HG03575 (cell line): Measurements from ENCODE around the gene NFATC3.
"Not testable (repeated sequence)": the region's sequence is repeated elsewhere in the genome, so short reads cannot be mapped to it uniquely, and the experiment has no call there.

Experiments
- ATAC-seq: cut with Tn5 transposase; IDR thresholded peaks from one replicate; pipeline ENCODE4 v1.9.1; 2021; ENCODE audit not compliant: unreplicated experiment, insufficient number of reproducible peaks, low FRiP score; ENCODE audit errors: extremely low read depth

Gene NFATC3

DNA sequence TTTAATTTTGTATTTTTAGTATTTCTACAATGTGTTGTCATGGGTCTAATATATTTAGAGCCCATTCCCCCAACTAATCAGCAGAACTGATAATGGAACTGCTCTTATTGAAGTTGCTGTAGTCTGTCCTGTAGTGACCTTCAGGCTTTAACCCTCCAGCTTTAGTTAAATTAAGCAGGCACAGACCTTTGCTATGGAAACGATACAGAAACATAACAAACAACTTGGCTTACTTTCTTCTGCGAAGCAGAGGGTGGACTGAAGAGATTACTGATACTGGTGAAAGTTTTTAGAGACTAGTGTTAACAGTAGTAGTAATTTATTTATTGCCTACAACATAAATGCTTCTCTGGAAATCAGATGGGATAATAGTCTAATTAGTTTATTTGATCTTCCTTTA, 61.4 kb downstream of the NFATC3 start:
- no peak for ATAC-seq

DNA sequence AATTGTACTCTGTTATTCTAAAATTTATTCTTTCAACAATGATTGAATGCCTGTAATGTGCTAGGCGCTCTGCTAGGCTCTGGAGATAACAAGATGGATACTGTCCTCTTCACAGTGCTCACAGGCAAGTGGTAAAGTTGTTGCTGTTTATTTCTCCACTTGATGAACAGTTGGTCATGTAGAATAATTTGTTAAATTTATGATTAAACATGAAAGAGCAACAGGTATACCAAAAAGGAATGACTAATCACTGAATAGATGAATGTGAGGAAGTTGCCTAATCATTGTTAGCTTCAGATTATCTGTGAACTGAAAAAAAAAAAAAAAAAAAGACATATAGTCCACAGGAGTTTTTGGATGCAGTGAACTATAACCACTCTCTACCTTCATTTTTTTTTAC, 62.3 kb downstream of the NFATC3 start:
- no peak for ATAC-seq

DNA sequence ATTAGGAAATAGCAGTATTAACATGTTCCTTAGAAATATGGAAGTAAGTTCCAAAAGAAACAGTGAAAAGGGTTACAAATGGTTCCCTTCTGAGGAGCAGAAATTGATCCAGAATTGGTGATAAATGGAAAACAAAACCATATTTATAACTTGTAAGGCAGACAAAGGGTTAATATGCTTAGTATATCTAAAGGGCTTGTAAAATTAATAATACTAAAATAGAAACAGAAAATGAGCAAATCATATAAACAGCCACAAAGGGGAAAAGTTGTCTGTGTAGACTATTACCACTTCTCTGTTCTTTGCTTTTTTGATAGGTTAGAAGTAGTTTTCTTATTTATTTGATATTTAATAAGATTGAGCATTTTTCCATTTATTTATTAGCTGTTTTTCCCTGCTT, 64.4 kb downstream of the NFATC3 start:
- no peak for ATAC-seq

DNA sequence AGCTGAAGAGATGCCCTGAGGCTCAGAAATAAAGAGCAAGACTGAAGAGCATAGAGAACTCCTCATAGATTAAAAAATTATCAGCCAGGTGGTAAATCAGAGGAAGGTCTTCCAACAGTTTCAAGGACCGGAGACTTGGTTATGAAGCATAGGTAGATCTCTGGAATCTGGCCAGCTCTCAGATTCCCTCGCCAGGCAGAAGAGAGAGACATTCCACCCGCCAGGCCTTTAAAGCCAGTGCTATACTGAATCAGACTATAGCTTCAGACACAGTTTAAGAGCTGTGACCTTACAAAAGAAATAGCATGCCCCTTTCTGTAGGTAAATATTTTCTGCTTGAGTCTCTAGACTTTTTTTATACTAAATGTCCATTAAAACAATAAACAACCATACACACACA, 70.3 kb downstream of the NFATC3 start:
- ATAC-seq = no peak

DNA sequence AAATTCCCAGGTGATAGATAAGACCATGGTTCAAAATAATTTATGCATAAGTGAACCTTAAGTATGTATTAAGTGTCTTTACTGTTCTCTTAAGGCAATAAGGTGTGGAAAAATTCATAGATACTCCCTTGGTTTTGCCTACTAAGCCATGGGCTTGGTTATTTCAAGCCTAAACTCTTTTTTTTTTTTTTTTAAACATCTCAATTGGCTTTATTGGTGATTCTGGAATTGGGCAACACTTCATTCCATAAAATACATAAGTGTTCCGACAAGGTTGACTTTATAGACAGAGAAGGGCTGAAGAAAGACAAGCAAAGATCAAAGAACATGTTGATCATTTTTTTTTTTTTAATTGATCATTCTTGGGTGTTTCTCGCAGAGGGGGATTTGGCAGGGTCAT, 77.2 kb downstream of the NFATC3 start:
- ATAC-seq = no peak

DNA sequence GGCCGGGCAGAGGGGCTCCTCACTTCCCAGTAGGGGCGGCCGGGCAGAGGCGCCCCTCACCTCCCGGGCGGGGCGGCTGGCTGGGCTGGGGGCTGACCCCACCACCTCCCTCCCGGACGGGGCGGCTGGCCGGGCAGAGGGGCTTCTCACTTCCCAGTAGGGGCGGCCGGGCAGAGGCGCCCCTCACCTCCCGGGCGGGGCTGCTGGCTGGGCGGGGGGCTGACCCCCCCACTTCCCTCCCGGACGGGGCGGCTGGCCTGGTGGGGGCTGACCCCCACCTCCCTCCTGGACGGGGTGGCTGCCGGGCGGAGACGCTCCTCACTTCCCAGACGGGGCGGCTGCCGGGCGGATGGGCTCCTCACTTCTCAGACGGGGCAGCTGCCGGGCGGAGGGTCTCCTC, 78.1 kb downstream of the NFATC3 start:
- ATAC-seq = not testable (repeated sequence)

DNA sequence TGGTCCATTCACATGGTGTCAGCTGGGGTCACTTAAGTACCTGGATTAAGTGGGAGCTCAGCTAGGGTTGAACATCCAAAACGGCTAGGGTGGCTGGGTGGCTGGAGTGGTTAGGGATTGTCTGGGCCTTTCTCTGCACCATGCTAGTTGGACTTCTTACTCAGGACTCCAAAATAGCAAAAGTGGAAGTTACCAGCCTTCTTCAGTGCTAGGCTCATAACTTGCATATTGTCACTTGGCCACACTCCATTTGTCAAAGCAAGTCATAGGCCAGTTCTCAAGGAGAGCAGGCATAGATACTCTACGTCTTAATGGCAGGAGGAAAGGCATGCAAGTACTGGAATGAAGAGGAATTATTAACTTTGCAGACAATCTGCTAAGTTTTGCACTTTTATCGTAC, 81.1 kb downstream of the NFATC3 start:
- no peak for ATAC-seq

DNA sequence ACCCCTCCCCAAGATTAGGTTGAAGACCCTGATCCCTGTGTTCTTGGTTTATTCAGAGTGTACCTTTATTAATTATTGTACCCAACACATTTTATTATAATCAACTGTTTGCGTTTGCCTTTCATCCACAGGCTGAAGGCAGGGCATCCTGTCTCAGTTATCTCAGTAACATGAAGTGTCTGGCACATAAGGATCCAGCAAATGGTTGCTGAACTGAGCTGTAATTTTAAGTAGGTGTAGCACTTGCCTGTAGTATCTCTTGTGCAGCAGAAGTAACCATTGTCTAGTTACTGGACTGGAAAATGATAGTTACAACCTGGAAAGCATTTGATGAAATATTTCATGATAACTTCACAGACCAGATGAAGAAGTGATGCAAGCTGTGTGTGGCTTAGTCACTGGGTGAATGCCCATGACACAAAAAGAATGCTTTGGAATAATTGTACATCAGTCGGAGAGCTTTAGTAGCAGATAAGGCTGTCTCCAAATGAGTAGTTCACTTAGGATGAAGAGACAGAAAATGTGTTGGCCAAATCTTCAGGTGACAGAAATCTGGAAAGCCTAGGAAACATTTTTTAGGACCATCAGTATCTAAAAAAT, 94.1 kb downstream of the NFATC3 start:
- ATAC-seq = no peak

DNA sequence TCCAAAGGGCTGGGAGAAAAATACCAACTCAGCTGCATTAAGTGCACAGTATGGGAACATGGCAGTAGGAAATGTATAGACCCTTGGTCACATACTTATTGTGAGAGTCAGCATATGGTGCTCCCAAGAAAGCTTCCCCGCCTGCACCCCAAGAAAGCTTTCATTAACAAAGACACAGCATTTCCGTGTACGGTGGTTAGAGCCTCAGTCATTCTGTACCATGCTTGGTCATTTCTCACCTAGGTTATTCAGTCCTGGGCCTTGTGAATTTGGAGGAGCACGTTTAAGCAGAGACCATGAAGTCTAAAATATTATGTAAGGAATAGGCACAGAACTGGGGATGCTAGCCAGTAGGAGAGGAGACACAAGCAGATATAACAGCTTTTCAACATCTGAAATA, 94.7 kb downstream of the NFATC3 start:
- ATAC-seq = no peak

DNA sequence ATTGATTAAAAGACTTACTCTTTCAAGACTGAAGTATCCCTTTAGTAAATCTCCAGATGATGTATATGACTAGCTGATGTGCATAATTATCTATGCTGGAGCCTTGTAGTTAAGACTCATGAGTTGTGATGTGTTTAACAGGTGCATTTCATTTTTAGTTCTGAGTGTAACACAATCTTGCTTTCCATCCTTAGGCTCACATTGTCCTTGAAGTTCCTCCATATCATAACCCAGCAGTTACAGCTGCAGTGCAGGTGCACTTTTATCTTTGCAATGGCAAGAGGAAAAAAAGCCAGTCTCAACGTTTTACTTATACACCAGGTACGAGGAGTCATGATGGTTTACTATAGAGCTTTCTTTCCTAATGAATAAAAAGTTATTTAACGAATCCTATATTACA, 97.9 kb downstream of the NFATC3 start:
- no peak for ATAC-seq

DNA sequence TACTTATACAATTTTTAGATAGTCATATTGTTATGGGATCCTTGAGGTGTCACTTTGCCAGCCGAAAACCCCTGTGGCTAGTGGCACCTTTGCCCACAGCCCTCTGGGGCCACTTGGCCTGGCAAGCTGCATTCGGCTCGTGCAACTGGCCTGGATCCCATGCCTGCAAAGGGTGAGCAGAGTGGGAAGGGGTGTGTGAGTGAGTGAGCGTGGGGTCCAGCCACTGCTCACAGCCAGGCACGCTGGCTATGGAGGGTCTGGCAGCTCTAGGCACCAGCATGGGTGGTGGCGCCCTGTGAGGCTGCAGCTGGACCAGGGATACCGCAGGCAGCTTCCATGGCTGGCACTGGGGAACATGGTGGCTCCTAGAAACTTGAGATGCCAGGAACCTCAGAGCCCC, 101.7 kb downstream of the NFATC3 start:
- ATAC-seq = no peak

DNA sequence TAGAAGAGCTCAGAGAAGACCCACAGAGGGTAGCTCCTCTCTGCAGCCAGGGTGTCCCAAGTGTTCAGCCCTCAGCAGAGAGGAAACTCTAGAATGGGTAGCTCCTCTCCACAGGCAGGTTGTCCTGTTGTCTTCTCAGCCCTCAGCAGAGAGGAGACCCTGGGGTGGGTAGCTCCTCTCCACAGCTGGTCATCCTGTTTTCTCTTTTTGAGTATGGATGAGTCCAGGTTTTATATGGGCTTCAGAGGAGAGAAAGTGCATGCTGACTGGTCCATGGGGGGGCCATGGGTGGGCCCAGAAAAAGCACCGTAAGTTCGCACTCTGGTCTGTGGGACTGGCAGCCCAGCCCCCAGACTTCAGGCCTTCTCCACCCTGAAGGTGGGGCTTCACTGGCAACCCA, 102.3 kb downstream of the NFATC3 start:
- no peak for ATAC-seq

DNA sequence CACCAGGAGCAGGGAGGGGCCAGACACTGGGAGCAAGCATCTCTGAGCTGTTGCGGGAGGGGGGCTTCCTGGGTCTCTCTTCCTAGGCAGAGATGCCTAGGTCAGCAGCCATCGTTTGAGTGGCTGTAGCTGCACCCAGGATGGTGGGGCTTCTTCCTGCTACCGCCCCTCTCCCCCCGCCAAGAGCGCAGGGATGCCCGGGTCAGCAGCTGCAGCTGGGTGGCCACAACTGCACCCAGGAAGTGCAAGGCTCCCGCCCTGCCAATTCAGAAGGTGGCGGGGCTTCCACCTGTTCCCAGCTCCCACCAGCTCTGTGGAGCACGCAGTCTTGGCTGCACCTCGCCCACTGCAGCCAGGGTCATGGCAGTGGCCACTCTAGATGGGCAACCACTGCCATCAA, 103.0 kb downstream of the NFATC3 start:
- no peak for ATAC-seq

DNA sequence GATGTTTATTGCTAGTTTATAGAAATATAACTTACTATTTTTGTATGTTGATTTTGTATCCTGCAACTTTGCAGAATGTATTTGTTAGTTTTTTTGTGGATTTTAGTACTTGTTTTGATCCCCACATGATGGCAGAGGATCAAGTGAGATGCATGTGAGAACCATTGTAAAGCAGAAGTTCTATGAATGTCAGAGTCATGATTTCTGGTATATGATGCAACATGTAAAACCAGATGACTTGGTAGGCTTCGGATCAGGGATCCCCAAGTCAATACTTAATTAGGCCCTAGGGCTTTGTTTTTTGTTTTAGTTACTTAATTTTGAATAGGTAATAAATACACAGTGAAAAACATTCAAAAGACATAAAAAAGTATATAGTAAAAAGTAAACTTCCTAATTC, 104.9 kb downstream of the NFATC3 start:
- ATAC-seq = no peak

DNA sequence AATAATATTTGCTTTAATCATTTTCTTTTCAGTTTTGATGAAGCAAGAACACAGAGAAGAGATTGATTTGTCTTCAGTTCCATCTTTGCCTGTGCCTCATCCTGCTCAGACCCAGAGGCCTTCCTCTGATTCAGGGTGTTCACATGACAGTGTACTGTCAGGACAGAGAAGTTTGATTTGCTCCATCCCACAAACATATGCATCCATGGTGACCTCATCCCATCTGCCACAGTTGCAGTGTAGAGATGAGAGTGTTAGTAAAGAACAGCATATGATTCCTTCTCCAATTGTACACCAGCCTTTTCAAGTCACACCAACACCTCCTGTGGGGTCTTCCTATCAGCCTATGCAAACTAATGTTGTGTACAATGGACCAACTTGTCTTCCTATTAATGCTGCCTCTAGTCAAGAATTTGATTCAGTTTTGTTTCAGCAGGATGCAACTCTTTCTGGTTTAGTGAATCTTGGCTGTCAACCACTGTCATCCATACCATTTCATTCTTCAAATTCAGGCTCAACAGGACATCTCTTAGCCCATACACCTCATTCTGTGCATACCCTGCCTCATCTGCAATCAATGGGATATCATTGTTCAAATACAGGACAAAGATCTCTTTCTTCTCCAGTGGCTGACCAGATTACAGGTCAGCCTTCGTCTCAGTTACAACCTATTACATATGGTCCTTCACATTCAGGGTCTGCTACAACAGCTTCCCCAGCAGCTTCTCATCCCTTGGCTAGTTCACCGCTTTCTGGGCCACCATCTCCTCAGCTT, 105.8 kb downstream of the NFATC3 start:
- no peak for ATAC-seq

DNA sequence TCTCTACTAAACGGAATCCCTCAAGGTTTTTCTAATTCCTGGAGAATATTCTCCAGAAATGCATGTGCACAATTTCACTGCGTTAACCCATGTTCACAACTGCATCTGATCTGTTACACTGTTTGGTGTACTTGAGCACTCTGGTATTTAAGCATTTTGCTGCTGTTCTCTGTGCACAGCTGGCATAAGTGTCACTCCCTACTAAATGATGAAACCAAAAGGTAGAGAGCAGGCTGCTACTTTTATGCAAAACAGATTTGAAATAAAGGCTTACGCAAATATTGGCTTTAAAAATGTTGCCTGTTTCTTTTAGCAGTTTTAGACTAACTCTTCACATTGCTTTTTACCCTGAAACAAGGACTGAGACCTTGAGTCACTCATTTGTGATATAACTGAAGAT, 109.1 kb downstream of the NFATC3 start:
- no peak for ATAC-seq

DNA sequence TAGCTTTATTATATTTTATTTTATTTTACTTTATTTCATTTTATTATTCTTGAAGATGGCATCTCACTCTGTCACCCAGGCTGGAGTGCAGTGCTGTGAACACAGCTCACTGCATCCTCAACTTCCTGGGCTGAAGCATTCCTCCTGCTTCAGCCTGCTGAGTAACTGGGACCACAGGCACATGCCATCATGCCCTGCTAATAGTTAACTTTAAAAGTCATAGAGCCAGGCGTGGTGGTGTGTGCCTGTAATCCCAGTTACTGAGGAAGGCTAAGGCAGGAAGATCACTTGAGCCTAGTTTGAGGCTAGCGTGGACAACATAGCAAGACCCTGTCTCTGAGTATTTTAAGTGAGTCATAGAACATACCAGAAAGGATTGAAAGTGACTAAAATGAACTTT, 112.1 kb downstream of the NFATC3 start:
- no peak for ATAC-seq

DNA sequence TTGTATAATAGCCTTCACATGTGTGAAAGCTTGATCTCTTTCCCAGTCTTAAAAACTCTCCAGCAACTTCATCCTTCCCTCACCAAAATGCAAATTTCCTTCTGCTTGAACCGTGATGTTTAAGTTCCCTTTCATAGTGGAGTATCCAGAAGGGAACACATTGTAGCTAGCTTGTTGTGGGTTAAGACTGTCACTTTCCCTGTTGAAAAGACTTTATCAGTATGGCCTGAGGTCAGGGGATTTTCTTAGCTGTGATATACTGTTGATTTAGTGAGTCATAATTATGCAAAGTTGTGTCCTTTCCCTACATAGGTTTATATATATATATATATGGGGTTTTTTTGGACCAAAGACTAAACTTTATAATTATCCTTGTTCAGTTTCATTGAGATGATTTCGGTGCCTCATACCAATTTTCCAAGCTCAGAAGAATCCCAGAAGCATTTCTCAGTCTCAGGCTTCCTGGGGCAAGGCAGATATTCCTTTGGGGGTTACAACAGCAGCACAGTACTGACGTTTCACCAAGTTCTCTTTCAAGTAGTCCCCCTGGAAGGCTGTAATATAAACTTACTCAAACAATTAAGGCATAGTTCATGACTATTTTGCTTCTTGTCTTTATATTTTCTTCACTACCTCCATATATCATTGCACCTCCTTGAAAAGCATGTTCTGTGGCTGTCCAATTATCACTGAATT, 115.1 kb downstream of the NFATC3 start:
- ATAC-seq = no peak

DNA sequence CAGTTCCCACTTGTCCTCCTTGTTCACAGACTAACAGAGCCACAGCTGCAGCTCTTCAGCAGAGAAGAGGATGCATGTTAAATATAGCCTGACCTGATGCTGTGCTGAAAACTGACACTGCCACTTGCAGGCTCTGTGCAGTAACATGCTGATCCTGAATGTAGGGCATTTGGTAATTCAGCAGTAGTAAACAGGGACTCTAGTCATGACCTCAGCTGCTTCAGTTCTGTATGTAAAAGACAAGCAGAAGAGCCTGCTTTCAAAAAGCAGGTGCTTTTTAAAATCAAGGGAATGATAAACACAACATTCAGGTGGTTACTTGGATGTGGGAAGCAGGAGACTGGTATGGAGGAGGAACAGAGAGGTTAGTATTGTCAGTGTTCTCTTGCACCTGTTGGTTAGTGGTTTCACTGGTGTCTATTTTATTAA, 116.9 kb downstream of the NFATC3 start:
- no peak for ATAC-seq

DNA sequence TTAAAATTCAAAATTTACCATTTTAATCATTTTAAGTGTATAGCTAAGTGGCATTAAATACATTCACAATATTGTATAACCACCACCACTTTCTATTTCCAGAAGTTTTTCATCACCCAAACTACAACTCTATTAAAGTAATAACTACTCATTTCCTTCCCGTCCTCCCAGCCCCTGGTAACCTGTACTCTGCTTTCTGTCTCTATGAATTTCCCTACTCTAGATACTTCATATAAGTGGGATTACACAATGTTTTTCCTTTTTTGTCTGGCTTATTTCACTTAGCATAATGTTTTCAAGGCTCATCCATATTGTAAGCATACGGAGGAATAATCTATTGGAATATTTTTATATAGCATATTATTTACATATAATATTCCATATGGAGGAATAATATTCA, 121.1 kb downstream of the NFATC3 start:
- ATAC-seq = no peak
